ENCODE data around the gene COX5B.
"Not testable (repeated sequence)": the region's sequence is repeated elsewhere in the genome, so short reads cannot be mapped to it uniquely, and the experiment has no call there.

The COX5B gene

GRCh38 chr2:97654309-97654708, 8.4 kb downstream of the COX5B start:
- DNase-seq, result no peak

- no peak for DNase-seq
Observed at GRCh38 chr2:97654791-97655190, 8.9 kb downstream of the COX5B start.

- DNase-seq, result no peak
Observed at GRCh38 chr2:97656129-97656755, 10.4 kb downstream of the COX5B start.

- no peak for DNase-seq
Observed at GRCh38 chr2:97656905-97657587, 11.2 kb downstream of the COX5B start.

- no peak for DNase-seq
Observed at GRCh38 chr2:97657986-97658690, 12.3 kb downstream of the COX5B start.

- DNase-seq, result no peak
Observed at GRCh38 chr2:97658691-97659157, 12.9 kb downstream of the COX5B start.

GRCh38 chr2:97659256-97660043, 13.6 kb downstream of the COX5B start:
- DNase-seq, result no peak

- DNase-seq, result no peak
Observed at GRCh38 chr2:97660044-97660774, 14.3 kb downstream of the COX5B start.

GRCh38 chr2:97660775-97661389, 15.0 kb downstream of the COX5B start:
- DNase-seq, result no peak

GRCh38 chr2:97661927-97662326, 16.1 kb downstream of the COX5B start:
- no peak for DNase-seq

- DNase-seq, result no peak
Observed at GRCh38 chr2:97662386-97662894, 16.6 kb downstream of the COX5B start.

GRCh38 chr2:97662895-97663625, 17.2 kb downstream of the COX5B start:
- peak; percentile 54 for DNase-seq

- DNase-seq, result no peak
Observed at GRCh38 chr2:97663626-97663961, 17.7 kb downstream of the COX5B start.

GRCh38 chr2:97663962-97664635, 18.2 kb downstream of the COX5B start, which contains the start of gene ACTR1B:
Gene ACTR1B (minus strand): TSS chr2:97664044. CDS start chr2:97663890, 154 bp downstream.
- DNase-seq, result peak; percentile 95

- no peak for DNase-seq
Observed at GRCh38 chr2:97664636-97664970, 18.7 kb downstream of the COX5B start.

- DNase-seq, result no peak
Observed at GRCh38 chr2:97669448-97669847, 23.6 kb downstream of the COX5B start, which contains the start of gene C2orf92. Gene C2orf92 (plus strand): TSS chr2:97669713. CDS start chr2:97669789, 76 bp downstream.

GRCh38 chr2:97670471-97670870, 24.6 kb downstream of the COX5B start:
- DNase-seq, result no peak

GRCh38 chr2:97671526-97671925, 25.7 kb downstream of the COX5B start:
- DNase-seq, result no peak

GRCh38 chr2:97672606-97673140, 26.8 kb downstream of the COX5B start:
- DNase-seq, result not testable (repeated sequence)

Data from T-helper 9 cell (primary cell).